Body of pancreas (tissue), 4 donors: ENCODE measurements around the gene CHCHD3.

Source experiments
- CTCF ChIP-seq, 7 experiments: fragments of 450-650 bp in 4 of 7; fragments of 200-600 bp in 3 of 7; sonication (generic) in 3 of 7; IDR thresholded peaks; one replicate each; pipeline ENCODE4 v1.5.1; 2016 to 2019; ENCODE audit warnings: antibody characterized with exemption in 7 of 7
- POLR2A ChIP-seq, 3 donors: fragments of 450-650 bp; IDR thresholded peaks; one replicate each; pipeline ENCODE4 v1.6.1; 2016; ENCODE audit warnings: antibody characterized with exemption in 3 of 3, mild to moderate bottlenecking in 2 of 3

- TF ChIP-seq CTCF (IDR thresholded peaks at IDR 0.05), result no peak
- TF ChIP-seq POLR2A (IDR thresholded peaks at IDR 0.05), result no peak
Measured at GRCh38 chr7:133110312-133110711, 28.4 kb upstream of the CHCHD3 start.
